ENCODE measurements around the gene BPI.
A peak's percentile ranks its signal among the peaks of the same experiment; 100 is the strongest.
"Not testable (repeated sequence)": the region's sequence is repeated elsewhere in the genome, so short reads cannot be mapped to it uniquely, and the experiment has no call there.

Gene BPI

DNA sequence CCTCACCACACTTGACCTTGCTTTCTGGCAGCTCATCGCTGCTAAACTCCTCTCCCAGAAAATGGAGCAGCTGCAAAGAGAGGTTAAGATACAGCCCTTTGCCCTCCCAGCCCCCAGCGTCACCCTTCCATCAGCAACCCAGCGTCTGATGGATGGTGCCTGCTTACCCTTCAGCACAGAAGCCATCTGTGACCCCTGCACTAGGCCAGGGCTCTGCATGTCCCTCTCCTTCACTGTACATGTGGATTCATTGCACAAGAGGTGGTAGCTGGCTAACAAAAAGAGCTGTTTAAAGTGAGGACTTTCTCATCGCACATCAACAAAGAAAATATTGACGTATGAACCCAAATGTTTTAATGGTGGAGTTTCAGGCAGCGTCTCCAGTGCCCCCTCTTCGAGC, 54.6 kb downstream of the BPI start:
- H3K27me3 ChIP-seq (ENCODE audit: insufficient read depth, low read length) = no peaks in the 10 kb centered on the region
- H2AFZ ChIP-seq (ENCODE audit: low read length, unreplicated experiment) = no peak overlapping the region
- no peak overlapping the region for H3K27ac ChIP-seq (ENCODE audit: low read depth, low read length)
- H3K4me1 ChIP-seq (ENCODE audit: control insufficient read depth, insufficient read depth, low read length, unreplicated experiment) = no peaks in the 10 kb centered on the region
- H3K4me3 ChIP-seq (ENCODE audit: low read depth, low read length) = no peak overlapping the region
- H3K36me3 ChIP-seq (ENCODE audit: insufficient read depth, low read length) = no peaks in the 10 kb centered on the region
- no peaks in the 10 kb centered on the region for H3K79me2 ChIP-seq (ENCODE audit: control insufficient read depth, insufficient read depth, low read length, unreplicated experiment)

DNA sequence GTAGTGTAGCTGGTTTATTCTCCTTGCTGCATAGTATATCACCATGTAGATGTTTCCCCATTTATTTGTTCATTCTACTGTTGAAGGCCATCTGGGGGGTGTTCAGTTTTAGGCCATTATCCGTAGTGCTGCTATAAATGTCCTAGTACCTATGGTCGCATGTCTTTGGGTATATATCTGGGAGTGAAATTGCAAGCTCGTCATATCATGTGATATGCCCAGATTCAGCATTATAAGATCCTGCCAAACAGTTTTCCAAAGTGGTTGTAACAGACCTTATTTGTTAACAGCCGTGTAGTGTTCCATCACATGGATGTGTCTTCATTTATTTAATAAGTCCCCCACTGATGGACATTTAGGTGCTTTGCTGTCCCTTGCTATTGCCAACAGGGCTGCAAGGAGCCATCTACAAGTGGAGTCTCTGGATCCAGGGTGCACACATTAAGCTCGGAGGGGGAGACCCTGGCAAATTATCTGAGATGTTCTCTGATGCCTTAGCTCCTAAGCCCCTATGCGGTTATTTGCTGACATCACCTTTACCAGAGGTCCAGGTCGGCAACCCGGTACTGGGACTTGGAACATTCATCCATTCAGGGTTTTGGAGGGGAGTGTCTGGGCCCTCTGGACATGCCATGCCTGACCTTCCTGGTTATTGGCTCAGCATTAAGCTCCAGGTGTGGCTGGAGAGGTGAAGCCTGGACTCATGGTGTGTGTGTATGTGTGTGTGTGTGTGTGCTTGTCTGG, 59.2 kb downstream of the BPI start:
- Histone ChIP-seq H3K79me2 (ENCODE audit: control insufficient read depth, insufficient read depth, low read length, unreplicated experiment) (no peaks in the 10 kb centered on the region), H2AFZ (ENCODE audit: low read length, unreplicated experiment) (no peak overlapping the region), H3K27me3 (ENCODE audit: insufficient read depth, low read length) (no peaks in the 10 kb centered on the region), H3K4me1 (ENCODE audit: control insufficient read depth, insufficient read depth, low read length, unreplicated experiment) (no peaks in the 10 kb centered on the region), H3K36me3 (ENCODE audit: insufficient read depth, low read length) (no peaks in the 10 kb centered on the region), H3K4me3 (ENCODE audit: low read depth, low read length) (no peak overlapping the region), H3K27ac (ENCODE audit: low read depth, low read length) (no peak overlapping the region)

DNA sequence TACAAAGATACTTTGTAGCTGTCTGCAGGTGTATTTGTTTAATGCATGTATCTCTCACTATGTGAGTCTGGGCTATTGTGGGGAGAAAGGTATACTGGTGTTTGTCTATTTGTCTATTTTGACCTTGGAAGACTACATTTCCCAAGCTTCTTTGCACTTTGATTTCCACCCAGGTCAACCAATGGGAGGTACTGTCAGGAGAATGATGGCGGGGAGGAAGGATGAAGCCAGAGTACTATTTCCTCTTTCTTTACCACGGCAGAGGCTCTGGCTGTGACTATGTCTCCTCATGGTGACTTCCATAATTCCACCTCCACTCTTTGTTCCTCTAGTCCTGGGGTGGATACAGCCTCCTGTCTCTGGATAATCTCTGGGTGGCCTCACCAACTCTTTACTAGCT, 65.4 kb downstream of the BPI start:
- no peaks in the 10 kb centered on the region for H3K79me2 ChIP-seq (ENCODE audit: control insufficient read depth, insufficient read depth, low read length, unreplicated experiment)
- H3K27ac ChIP-seq (ENCODE audit: low read depth, low read length) = no peak overlapping the region
- no peaks in the 10 kb centered on the region for H3K4me1 ChIP-seq (ENCODE audit: control insufficient read depth, insufficient read depth, low read length, unreplicated experiment)
- no peaks in the 10 kb centered on the region for H3K27me3 ChIP-seq (ENCODE audit: insufficient read depth, low read length)
- no peaks in the 10 kb centered on the region for H3K36me3 ChIP-seq (ENCODE audit: insufficient read depth, low read length)
- no peak overlapping the region for H3K4me3 ChIP-seq (ENCODE audit: low read depth, low read length)
- peak overlapping the region; percentile 44 for H2AFZ ChIP-seq (ENCODE audit: low read length, unreplicated experiment)

DNA sequence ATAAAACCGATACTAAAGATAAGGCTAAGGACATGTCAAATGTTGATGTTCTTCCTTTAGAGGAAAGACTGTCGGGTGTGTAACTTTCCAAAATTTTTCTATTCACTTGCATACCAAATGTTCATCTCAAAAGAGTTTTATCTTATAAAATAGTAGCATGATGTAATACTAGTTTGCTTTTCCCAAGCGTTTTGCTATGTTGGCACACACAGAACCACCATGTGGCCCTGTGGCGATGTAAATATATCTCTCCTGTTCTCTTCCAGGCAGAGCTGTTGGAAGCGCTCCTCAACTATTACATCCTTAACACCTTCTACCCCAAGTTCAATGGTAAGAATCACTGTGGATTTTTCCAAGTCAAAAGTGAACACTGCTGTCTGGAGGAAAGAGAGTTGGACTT, 68.8 kb downstream of the BPI start:
- no peaks in the 10 kb centered on the region for H3K36me3 ChIP-seq (ENCODE audit: insufficient read depth, low read length)
- H3K4me3 ChIP-seq (ENCODE audit: low read depth, low read length) = no peak overlapping the region
- H2AFZ ChIP-seq (ENCODE audit: low read length, unreplicated experiment) = no peak overlapping the region
- H3K27me3 ChIP-seq (ENCODE audit: insufficient read depth, low read length) = 0 out of 2 replicates have a peak, but pooled peaks cover 5% of the 10 kb centered on the region
- H3K4me1 ChIP-seq (ENCODE audit: control insufficient read depth, insufficient read depth, low read length, unreplicated experiment) = no peaks in the 10 kb centered on the region
- no peak overlapping the region for H3K27ac ChIP-seq (ENCODE audit: low read depth, low read length)
- no peaks in the 10 kb centered on the region for H3K79me2 ChIP-seq (ENCODE audit: control insufficient read depth, insufficient read depth, low read length, unreplicated experiment)

DNA sequence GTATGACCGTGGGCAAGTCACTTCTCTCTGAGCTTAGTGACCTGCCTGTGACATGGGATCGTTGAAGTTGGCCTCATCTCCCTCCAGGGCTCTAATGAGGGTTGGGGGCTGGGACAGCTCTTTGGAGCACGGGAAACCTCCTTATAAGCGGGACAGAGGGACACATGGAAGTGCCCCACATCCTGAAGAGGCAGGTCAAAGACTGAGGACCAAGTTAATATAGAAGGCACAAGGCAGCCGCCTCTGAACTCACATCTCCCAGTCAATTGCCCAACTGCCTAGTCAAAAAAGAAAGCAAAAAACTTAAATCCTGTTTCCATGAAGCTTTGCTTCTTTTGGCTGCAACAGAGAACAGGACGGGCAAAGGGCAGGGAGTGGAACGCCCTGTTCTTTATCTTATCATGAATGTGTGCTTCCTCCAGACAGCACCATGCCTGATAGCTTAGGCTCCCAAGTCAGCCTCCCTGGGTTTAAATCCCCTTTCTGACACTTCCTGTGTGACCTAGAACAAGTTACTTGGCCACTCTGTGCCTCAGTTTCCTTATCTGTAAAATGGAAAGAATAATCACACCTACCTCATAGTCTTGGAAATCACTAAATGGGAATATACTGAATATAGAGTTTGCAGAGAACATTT, 69.4 kb downstream of the BPI start:
- Histone ChIP-seq H3K27me3 (ENCODE audit: insufficient read depth, low read length) (0 out of 2 replicates have a peak, but pooled peaks cover 5% of the 10 kb centered on the region), H3K4me3 (ENCODE audit: low read depth, low read length) (no peak overlapping the region), H3K4me1 (ENCODE audit: control insufficient read depth, insufficient read depth, low read length, unreplicated experiment) (no peaks in the 10 kb centered on the region), H3K27ac (ENCODE audit: low read depth, low read length) (no peak overlapping the region), H2AFZ (ENCODE audit: low read length, unreplicated experiment) (no peak overlapping the region), H3K79me2 (ENCODE audit: control insufficient read depth, insufficient read depth, low read length, unreplicated experiment) (no peaks in the 10 kb centered on the region), H3K36me3 (ENCODE audit: insufficient read depth, low read length) (no peaks in the 10 kb centered on the region)

DNA sequence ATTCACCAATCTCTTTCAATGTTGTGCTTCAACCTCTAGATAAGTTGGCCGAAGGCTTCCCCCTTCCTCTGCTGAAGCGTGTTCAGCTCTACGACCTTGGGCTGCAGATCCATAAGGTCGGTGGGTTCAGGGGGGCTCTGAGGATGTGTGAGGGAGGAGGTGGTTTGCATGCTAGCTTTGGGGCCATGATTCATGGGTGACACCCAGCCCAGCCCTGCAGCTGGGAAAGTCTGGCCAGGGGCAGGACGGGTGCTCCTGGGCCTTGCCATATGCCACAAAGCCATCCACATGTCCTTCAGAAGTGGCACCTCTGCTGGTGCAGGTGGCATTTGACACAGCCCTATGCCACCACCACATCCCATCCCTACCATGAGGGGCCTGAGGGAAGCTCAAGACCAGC, 69.9 kb downstream of the BPI start:
- Histone ChIP-seq H3K4me1 (ENCODE audit: control insufficient read depth, insufficient read depth, low read length, unreplicated experiment) (no peaks in the 10 kb centered on the region), H3K79me2 (ENCODE audit: control insufficient read depth, insufficient read depth, low read length, unreplicated experiment) (no peaks in the 10 kb centered on the region), H3K27me3 (ENCODE audit: insufficient read depth, low read length) (0 out of 2 replicates have a peak, but pooled peaks cover 5% of the 10 kb centered on the region), H2AFZ (ENCODE audit: low read length, unreplicated experiment) (no peak overlapping the region), H3K27ac (ENCODE audit: low read depth, low read length) (no peak overlapping the region), H3K4me3 (ENCODE audit: low read depth, low read length) (no peak overlapping the region), H3K36me3 (ENCODE audit: insufficient read depth, low read length) (no peaks in the 10 kb centered on the region)

DNA sequence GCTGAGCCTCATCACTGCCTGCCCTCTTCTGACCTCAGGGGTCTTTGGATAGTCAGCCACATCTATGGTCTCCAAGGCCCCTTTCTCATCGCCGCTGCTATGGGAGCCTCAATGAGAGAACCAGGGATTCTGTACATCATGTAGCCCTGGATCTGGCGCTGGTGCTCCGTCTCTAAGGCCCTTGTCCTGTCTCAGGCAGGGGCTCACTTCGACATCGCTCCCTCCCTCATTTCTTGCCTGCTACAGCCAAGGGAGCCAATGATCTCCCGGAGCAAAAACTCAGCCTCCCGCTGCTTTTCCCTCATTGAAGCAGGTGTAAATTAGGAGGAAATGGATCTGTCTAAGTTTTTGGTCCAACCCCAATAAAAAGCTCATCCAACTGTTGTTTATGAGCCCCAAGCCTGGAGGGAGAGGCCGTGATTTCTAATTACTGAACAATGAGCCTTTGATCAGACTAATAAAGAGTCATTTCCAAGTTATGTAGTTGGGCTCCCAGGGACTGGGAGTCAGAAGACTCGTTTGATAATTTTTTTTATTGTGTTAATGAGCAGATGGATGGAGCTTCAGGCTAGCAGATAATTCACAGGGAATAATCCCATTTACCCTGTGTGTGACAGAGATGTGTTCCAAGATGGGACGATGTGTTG, 73.2 kb downstream of the BPI start:
- no peaks in the 10 kb centered on the region for H3K79me2 ChIP-seq (ENCODE audit: control insufficient read depth, insufficient read depth, low read length, unreplicated experiment)
- H3K27ac ChIP-seq (ENCODE audit: low read depth, low read length) = no peak overlapping the region
- no peak overlapping the region for H2AFZ ChIP-seq (ENCODE audit: low read length, unreplicated experiment)
- H3K4me3 ChIP-seq (ENCODE audit: low read depth, low read length) = no peak overlapping the region
- no peaks in the 10 kb centered on the region for H3K36me3 ChIP-seq (ENCODE audit: insufficient read depth, low read length)
- H3K4me1 ChIP-seq (ENCODE audit: control insufficient read depth, insufficient read depth, low read length, unreplicated experiment) = no peaks in the 10 kb centered on the region
- peaks cover 9% of the 10 kb centered on the region; the same call in 1 of the 2 replicates for H3K27me3 ChIP-seq (ENCODE audit: insufficient read depth, low read length)

DNA sequence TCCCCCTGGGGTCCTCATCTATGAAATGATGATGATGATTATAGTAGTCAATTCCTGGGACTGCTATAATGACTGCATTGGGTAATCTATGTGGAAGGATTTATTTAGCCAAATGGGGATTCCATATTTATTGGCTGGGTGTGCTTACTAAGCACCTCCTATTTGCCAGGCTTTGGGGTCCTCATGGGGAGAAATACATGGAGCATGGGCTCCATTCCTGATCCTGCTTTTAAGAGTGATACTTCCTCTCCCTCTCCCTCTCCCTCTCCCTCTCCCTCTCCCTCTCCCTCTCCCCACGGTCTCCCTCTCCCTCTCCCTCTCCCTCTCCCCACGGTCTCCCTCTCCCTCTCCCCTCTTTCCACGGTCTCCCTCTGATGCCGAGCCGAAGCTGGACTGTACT, 73.9 kb downstream of the BPI start:
- H3K27me3 ChIP-seq (ENCODE audit: insufficient read depth, low read length) = peaks cover 15% of the 10 kb centered on the region; the same call in 1 of the 2 replicates
- H2AFZ ChIP-seq (ENCODE audit: low read length, unreplicated experiment); H3K4me3 ChIP-seq (ENCODE audit: low read depth, low read length); H3K36me3 ChIP-seq (ENCODE audit: insufficient read depth, low read length); H3K27ac ChIP-seq (ENCODE audit: low read depth, low read length); H3K79me2 ChIP-seq (ENCODE audit: control insufficient read depth, insufficient read depth, low read length, unreplicated experiment); H3K4me1 ChIP-seq (ENCODE audit: control insufficient read depth, insufficient read depth, low read length, unreplicated experiment): not testable (repeated sequence)

DNA sequence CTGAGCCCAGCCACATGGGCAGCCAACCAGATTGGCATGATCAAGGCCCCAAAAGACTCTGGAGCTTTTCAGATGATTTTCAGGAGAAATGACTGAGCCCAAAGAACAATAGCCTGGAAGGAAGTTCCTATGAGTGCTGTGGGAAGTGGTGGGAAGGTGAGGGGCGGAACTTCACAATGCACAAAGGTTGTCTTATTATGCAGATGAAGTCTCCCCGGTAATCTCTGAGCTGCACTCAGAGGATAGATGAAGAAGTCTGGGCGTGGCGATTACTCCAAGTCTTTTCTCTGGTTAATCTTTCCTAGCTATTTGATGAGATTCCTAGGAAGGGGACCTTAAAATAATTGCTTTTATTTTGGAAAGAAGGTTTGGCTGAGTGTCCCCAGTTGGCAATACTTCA, 79.2 kb downstream of the BPI start:
- H3K27me3 ChIP-seq (ENCODE audit: insufficient read depth, low read length) = peaks cover 33% of the 10 kb centered on the region
- H3K4me1 ChIP-seq (ENCODE audit: control insufficient read depth, insufficient read depth, low read length, unreplicated experiment) = no peaks in the 10 kb centered on the region
- H3K27ac ChIP-seq (ENCODE audit: low read depth, low read length) = no peak overlapping the region
- H3K79me2 ChIP-seq (ENCODE audit: control insufficient read depth, insufficient read depth, low read length, unreplicated experiment) = no peaks in the 10 kb centered on the region
- H3K36me3 ChIP-seq (ENCODE audit: insufficient read depth, low read length) = no peaks in the 10 kb centered on the region
- H3K4me3 ChIP-seq (ENCODE audit: low read depth, low read length) = no peak overlapping the region
- no peak overlapping the region for H2AFZ ChIP-seq (ENCODE audit: low read length, unreplicated experiment)

DNA sequence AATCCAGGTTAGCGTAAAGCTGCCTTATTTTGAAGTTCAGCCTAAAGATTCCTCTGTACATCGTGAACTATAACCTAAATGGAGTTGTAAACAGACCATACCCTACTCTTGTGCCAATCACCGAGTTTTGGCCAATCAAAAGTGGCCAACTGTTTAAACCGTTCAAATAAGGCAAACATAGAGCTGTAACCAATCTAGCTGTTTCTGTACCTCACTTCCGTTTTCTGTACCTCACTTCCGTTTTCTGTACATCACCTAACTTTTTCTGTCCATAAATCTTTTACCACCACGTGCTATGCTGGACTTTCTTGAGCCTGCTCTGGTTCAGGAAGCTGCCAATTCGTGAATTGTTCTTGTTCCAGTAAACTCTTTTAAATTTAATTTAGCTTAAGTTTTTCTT, 82.0 kb downstream of the BPI start:
- Histone ChIP-seq H3K4me3 (ENCODE audit: low read depth, low read length) (no peak overlapping the region), H3K4me1 (ENCODE audit: control insufficient read depth, insufficient read depth, low read length, unreplicated experiment) (no peaks in the 10 kb centered on the region), H3K36me3 (ENCODE audit: insufficient read depth, low read length) (no peaks in the 10 kb centered on the region), H3K27me3 (ENCODE audit: insufficient read depth, low read length) (peaks cover 33% of the 10 kb centered on the region), H3K79me2 (ENCODE audit: control insufficient read depth, insufficient read depth, low read length, unreplicated experiment) (no peaks in the 10 kb centered on the region), H3K27ac (ENCODE audit: low read depth, low read length) (no peak overlapping the region), H2AFZ (ENCODE audit: low read length, unreplicated experiment) (no peak overlapping the region)

DNA sequence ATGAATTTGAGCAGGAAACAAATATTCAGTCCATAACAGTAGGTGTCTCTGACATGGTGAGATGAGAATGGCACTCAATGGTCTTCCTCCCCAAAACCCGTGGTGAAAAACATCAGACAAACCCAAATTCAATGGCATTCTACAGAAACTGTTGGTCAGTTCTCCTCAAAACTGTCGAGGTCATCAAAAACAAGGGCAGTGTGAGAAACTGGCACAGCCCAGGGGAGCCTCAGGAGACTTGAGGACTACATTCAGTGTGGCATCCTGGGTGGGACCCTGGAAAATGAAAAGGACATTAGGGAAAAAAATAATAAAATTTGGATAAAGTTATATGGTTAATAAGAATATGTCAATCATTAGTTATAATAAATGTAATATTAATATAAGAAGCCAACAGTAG, 82.9 kb downstream of the BPI start:
- no peaks in the 10 kb centered on the region for H3K36me3 ChIP-seq (ENCODE audit: insufficient read depth, low read length)
- H3K79me2 ChIP-seq (ENCODE audit: control insufficient read depth, insufficient read depth, low read length, unreplicated experiment) = no peaks in the 10 kb centered on the region
- H3K4me1 ChIP-seq (ENCODE audit: control insufficient read depth, insufficient read depth, low read length, unreplicated experiment) = no peaks in the 10 kb centered on the region
- H2AFZ ChIP-seq (ENCODE audit: low read length, unreplicated experiment) = no peak overlapping the region
- peaks cover 29% of the 10 kb centered on the region for H3K27me3 ChIP-seq (ENCODE audit: insufficient read depth, low read length)
- no peak overlapping the region for H3K27ac ChIP-seq (ENCODE audit: low read depth, low read length)
- no peak overlapping the region for H3K4me3 ChIP-seq (ENCODE audit: low read depth, low read length)

Measured in ACC112 (cell line).